COLO829 (cell line): Measurements from ENCODE around the gene PTPRN2.
"Not testable (repeated sequence)": the region's sequence is repeated elsewhere in the genome, so short reads cannot be mapped to it uniquely, and the experiment has no call there.

Experiments
- DNase-seq: peaks from one replicate; pipeline ENCODE4 v3.0.0; 2012; ENCODE audit warnings: low spot score

Gene PTPRN2

DNA sequence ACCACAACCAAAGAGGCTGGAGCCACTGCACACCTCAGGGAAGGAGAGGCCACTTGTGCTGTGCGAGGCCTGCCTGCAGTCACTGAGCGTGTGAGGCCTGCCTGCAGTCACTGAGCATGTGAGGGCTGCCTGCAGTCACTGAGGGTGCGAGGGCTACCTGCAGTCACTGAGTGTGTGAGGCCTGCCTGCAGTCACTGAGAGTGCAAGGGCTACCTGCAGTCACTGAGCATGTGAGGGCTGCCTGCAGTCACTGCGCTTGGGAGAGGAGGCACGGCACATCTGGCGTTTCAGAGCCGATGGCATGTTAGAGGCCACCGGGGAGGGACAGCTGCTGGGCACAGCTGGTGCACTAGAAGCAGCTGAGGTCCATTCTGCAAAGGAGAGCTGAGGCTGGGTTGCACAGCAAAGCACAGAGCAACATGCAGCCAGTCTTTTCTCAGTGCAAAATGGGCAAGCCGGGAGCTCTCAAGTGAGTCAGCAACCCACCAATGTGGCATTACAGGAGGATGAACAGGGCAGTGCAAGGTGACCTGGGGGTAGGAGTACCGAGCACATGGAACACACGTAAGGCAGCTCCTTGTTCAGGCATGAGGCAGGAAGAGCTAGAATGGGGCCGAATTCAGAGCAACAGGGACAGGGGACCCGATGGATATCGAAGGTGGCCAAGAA, 540.1 kb downstream of the PTPRN2 start:
- DNase-seq, result no peak

- DNase-seq, result not testable (repeated sequence)
Observed at GRCh38 chr7:158046246-158046645, 541.4 kb downstream of the PTPRN2 start.

DNA sequence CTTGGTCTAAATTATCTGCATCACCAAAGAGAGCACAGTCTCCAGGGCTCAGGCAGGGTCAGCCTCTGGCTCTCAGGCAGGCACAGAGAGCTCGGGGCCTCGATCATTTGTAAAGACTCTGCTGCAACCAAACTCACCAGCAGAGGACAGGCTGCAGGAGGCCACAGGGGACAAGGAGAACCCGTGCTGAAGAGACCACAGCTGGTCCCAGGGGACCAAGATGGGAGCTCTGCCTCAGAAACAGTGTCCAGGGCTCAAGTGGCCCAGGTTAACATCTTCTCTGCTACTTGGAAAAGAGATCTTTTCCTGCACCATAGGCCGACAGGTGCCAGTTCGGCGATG, 543.2 kb downstream of the PTPRN2 start:
- DNase-seq, result no peak

GRCh38 chr7:158043551-158044481, 543.8 kb downstream of the PTPRN2 start:
- no peak for DNase-seq

GRCh38 chr7:158042156-158042880, 545.3 kb downstream of the PTPRN2 start:
- DNase-seq, result no peak

- DNase-seq, result no peak
Observed at GRCh38 chr7:158040199-158040598, 547.4 kb downstream of the PTPRN2 start.

DNA sequence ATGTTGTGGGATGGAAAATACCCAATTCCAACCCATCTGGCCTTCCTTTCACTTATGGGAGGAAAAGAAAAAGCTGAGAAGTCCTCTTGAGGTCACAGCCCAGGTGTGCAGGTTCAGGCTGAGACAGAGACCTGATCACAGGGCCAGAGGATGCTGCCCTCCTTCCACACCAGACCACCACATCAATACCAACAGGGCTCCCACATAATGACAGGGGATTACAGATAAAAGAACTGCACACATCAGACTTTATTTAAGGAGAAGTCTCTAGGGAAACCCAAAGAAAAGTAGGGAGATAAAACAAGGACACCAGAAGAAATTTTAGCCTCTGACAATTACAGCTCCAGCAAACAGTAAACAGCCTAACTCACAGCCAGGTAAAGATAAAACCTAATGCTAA, 548.4 kb downstream of the PTPRN2 start:
- DNase-seq, result no peak

- no peak for DNase-seq
Observed at GRCh38 chr7:158037211-158037610, 550.4 kb downstream of the PTPRN2 start.

DNA sequence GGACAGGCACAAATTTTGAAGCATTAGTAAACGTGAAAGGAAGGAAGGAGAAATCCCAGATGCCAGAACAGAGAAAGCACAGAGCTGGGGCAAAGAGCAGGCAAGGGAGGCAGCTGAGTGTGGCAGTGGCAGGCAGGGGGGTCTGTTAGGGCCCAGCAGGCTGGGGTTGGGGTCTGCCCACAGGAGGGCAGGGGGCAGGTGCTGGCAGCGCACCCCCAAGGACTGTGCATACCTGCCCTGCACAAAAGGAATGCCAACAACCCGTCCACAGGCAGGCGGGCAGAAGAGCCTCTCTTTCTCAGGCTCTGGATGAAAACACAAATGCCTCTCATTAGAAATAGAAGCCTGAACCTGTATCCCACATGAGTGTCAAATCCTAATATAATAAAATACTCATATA, 552.3 kb downstream of the PTPRN2 start:
- no peak for DNase-seq

DNA sequence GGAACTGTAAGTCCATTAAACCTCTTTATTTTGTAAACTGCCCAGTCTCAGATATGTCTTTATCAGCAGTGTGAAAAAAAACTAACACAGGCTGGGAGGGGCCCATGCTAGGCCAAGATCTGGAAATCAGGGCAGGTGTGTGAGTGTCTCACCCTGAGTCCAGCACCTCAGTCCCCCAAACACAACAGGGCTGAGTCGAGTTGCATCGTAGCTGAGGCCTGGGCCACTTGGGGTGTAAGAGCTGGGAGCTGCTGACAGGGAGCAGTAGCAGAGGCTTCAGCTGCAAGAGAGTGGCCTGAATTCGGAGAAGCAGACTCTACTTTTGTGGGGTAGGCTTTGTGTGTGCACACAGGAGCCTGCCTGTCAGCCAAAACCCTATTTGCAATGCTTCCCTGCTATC, 553.1 kb downstream of the PTPRN2 start:
- no peak for DNase-seq

DNA sequence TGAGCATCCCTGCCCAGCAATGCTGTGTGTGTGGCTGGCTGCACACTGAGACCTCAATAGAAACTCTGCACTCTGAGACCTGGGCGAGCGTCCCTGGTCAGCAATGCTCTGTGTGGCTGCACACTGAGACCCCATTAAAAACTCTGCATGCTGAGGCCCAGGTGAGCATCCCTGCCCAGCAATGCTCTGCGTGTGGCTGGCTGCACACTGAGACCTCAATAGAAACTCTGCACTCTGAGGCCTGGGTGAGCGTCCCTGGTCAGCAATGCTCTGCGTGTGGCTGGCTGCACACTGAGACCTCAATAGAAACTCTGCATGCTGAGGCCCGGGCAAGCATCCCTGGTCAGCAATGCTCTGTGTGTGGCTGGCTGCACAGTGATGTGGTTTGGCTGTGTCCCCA, 553.7 kb downstream of the PTPRN2 start:
- DNase-seq, result not testable (repeated sequence)

- no peak for DNase-seq
Observed at GRCh38 chr7:158033196-158033595, 554.4 kb downstream of the PTPRN2 start.

- DNase-seq, result no peak
Observed at GRCh38 chr7:158032561-158033115, 555.0 kb downstream of the PTPRN2 start.

DNA sequence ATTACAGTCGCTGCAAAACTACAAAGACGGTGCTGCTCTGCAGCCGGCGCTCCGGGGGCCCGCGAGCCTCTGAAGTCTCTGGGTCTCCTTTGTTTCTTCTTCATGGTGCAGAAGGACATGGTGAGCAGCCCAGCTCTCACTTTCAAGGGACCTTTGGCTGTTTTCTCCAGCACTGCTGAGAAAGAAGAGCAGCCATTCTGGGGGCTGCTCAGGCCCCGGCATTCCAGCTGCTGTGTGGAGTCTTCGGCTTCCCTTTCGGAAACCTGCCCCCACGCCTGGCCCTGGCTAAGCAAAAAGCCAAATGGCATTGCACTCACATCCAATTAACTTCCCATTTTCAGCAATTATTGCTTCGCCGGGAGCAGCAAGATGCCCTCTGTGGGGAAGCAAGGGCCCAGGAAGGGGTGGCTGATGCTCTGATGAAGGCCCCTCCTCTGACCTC, 555.7 kb downstream of the PTPRN2 start:
- DNase-seq, result no peak

- DNase-seq, result no peak
Observed at GRCh38 chr7:158030566-158030965, 557.1 kb downstream of the PTPRN2 start.

DNA sequence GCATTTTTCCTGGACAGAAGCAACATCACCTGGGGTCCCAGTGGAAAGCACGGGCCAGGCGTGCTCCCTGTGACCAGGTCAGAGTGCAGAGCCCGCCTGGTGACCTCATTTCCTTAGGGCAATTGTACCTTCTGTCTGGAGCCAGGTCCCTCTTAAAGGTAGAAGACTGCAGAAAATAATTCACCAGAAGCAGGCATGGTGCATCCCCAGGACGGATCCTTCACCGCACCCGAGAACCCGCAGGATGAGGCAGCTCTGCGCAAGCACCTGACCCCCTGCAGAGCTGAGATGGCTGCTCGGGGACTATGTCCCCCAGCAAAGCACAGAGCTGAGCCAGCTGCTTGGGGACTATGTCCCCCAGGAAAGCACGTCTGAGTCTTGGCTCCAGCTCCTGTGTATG, 557.6 kb downstream of the PTPRN2 start:
- no peak for DNase-seq

DNA sequence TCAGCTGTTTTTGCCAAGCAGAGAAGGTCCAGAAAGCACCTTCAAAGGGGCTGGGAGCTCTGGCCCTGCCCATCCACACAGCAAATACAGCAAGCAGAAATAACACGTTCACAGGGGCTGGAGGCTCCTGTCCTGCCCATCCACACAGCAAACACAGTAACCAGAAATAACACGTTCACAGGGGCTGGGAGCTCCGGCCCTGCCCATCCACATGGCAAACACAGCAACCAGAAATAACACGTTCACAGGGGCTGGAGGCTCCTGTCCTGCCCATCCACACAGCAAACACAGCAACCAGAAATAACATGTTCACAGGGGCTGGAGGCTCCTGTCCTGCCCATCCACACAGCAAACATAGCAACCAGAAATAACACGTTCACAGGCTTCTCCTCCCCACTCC, 558.1 kb downstream of the PTPRN2 start:
- DNase-seq, result no peak

- no peak for DNase-seq
Observed at GRCh38 chr7:158028971-158029370, 558.7 kb downstream of the PTPRN2 start.

GRCh38 chr7:158028290-158028941, 559.2 kb downstream of the PTPRN2 start:
- DNase-seq, result no peak

- no peak for DNase-seq
Observed at GRCh38 chr7:158027646-158028045, 560.0 kb downstream of the PTPRN2 start.

GRCh38 chr7:158026636-158027265, 560.9 kb downstream of the PTPRN2 start:
- DNase-seq, result no peak
